Gastrocnemius medialis (tissue), 4 donors: ENCODE data around the gene SPDYC. TPM values are rescaled to one million over a fixed set of nuclear protein-coding genes. Genes with fewer than 3 reads are reported as not detected.
A peak's percentile ranks its signal among the peaks of the same experiment; 100 is the strongest.

Source experiments
- ATAC-seq, 2 donors: fragments of 150-250 bp; one replicate each; pipeline ENCODE4 v1.9.1; 2016
- DNase-seq, 2 donors: peaks; one replicate each; pipeline ENCODE4 v3.0.0-alpha.2; 2019
- H3K27ac ChIP-seq, 4 donors: fragments of 200-600 bp; sonication (generic); 1 replicate in 1 of 4; 2 replicates in 3 of 4; pipeline ENCODE4 v1.5.1; 2016 to 2018; ENCODE audit warnings: mild to moderate bottlenecking in 2 of 4, moderate library complexity in 1 of 4
- H3K27me3 ChIP-seq, 3 donors: fragments of 200-600 bp; sonication (generic) in 2 of 3; 1 replicate in 1 of 3; 2 replicates in 2 of 3; pipeline versions ENCODE4 v1.5.1 to v1.6.0; 2016 to 2019; ENCODE audit warnings: mild to moderate bottlenecking in 1 of 3, moderate library complexity in 1 of 3
- H3K36me3 ChIP-seq, 2 donors: fragments of 200-600 bp; sonication (generic) in 1 of 2; one replicate each; pipeline ENCODE4 v1.5.1; 2017 to 2018
- H3K4me1 ChIP-seq, 2 donors: fragments of 200-600 bp; sonication (generic) in 1 of 2; one replicate each; pipeline ENCODE4 v1.5.1; 2016 to 2017; ENCODE audit warnings: mild to moderate bottlenecking in 2 of 2
- H3K4me3 ChIP-seq, 4 donors: fragments of 200-600 bp; sonication (generic) in 3 of 4; 1 replicate in 1 of 4; 2 replicates in 3 of 4; pipeline ENCODE4 v1.5.1; 2016 to 2019; ENCODE audit warnings: mild to moderate bottlenecking in 2 of 4
- H3K9me3 ChIP-seq, 3 donors: fragments of 200-600 bp; sonication (generic) in 2 of 3; 1 replicate in 1 of 3; 2 replicates in 2 of 3; pipeline ENCODE4 v1.5.1; 2016 to 2019
- POLR2A ChIP-seq, 2 donors: fragments of 450-650 bp; IDR thresholded peaks; one replicate each; pipeline ENCODE4 v1.6.1; 2017; ENCODE audit warnings: antibody characterized with exemption in 2 of 2, mild to moderate bottlenecking in 2 of 2, moderate library complexity in 2 of 2
- in situ Hi-C, 4 donors: fragments of 200-750 bp; cut with MboI; loops; one replicate each; pipeline versions ENCODE4 v1.15.0 to v1.8.0; 2017; ENCODE audit warnings: low sequenced_read_pairs in 4 of 4
- intact Hi-C: fragments of 100-400 bp; cut with DNase I; formaldehyde crosslinking; loops from one replicate; pipeline ENCODE4 v1.15.1; 2023; ENCODE audit warnings: low total_unique reads
- total RNA-seq, 4 donors: library from RNA; depleted of rRNA; stranded (reverse); fragments of >200 nt; gene quantifications; one replicate each; pipeline versions ENCODE4 v1.1.0 to v1.2.3, GENCODE V29; 2016
- TF ChIP-seq, protein P1 (sequence below), 5 experiments: fragments of 450-650 bp in 3 of 5; fragments of 200-600 bp in 2 of 5; sonication (generic) in 2 of 5; IDR thresholded peaks in 4 of 5; conservative IDR thresholded peaks in 1 of 5; 1 replicate in 4 of 5; 2 replicates in 1 of 5; pipeline ENCODE4 v1.5.1; 2016 to 2019; ENCODE audit warnings: antibody characterized with exemption in 5 of 5, mild to moderate bottlenecking in 3 of 5, moderate library complexity in 3 of 5

SPDYC gene
- total RNA-seq, 4 donors from 2014 or later = not detected

DNA sequence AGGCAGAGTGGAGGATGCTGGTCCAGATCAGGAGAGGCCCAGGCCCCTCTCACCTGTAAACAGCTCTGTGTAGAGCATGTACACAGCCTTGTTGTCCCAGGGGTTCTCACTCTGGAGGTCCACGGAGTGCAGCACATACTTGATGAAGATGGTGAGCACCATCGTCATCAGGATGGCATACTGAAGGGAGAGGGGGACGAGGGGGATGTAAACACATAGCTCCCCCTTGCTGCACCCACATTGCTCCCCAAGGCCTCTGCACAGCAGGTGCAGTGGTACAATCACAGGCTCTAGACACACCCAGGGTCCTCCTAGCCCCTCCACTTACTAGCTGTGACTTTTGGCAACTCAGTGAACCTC is 38.6 kb upstream of the SPDYC start:
- in situ Hi-C loops = no loop called here
- Histone ChIP-seq H3K9me3 (no peaks in the 10 kb centered on the region), H3K27ac (no peak overlapping the region), H3K4me3 (no peak overlapping the region), H3K27me3 (no peaks in the 10 kb centered on the region), H3K4me1 (peaks cover 27 to 29% of the 10 kb centered on the region in 2 donors), H3K36me3 (peaks cover 0 to 65% of the 10 kb centered on the region in 2 donors)
- TF ChIP-seq, protein P1, sequence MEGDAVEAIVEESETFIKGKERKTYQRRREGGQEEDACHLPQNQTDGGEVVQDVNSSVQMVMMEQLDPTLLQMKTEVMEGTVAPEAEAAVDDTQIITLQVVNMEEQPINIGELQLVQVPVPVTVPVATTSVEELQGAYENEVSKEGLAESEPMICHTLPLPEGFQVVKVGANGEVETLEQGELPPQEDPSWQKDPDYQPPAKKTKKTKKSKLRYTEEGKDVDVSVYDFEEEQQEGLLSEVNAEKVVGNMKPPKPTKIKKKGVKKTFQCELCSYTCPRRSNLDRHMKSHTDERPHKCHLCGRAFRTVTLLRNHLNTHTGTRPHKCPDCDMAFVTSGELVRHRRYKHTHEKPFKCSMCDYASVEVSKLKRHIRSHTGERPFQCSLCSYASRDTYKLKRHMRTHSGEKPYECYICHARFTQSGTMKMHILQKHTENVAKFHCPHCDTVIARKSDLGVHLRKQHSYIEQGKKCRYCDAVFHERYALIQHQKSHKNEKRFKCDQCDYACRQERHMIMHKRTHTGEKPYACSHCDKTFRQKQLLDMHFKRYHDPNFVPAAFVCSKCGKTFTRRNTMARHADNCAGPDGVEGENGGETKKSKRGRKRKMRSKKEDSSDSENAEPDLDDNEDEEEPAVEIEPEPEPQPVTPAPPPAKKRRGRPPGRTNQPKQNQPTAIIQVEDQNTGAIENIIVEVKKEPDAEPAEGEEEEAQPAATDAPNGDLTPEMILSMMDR (IDR thresholded peaks at IDR 0.05 in 4 of 5, conservative IDR thresholded peaks at IDR 0.05 in 1 of 5) = no peak
- no peak for TF ChIP-seq POLR2A (IDR thresholded peaks at IDR 0.05)
- intact Hi-C loops = no loop called here
- ATAC-seq (no peak), DNase-seq (no peak)

DNA sequence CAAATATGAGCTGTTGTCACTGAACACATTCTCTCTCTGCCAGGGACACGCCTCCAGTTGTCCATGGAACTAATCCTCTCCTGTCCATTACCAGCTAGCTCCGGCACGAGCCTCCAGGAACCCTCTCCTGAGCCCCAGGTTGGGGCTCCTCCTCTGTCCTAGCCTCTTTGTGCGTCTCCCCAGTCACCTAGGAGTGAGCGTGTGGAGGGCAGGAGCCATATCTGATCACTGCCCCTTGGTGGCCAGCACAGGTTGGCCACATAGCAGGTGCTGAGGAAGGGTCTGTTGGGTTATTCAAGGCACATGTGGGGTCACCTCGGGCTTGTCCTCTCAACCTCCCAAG is 38.2 kb upstream of the SPDYC start:
- Histone ChIP-seq H3K9me3 (no peaks in the 10 kb centered on the region), H3K27me3 (no peaks in the 10 kb centered on the region), H3K4me1 (peaks cover 27 to 29% of the 10 kb centered on the region in 2 donors), H3K27ac (peak overlapping the region in 1 of 4 donors; percentile 31), H3K36me3 (peaks cover 0 to 60% of the 10 kb centered on the region in 2 donors), H3K4me3 (no peak overlapping the region)
- TF ChIP-seq, protein P1 (IDR thresholded peaks at IDR 0.05 in 4 of 5, conservative IDR thresholded peaks at IDR 0.05 in 1 of 5) = no peak
- no peak for TF ChIP-seq POLR2A (IDR thresholded peaks at IDR 0.05)
- ATAC-seq (no peak), DNase-seq (no peak)
- in situ Hi-C loops (no loop called here), intact Hi-C loops (loop anchor here (2.0 kb wide), 1 partner anchor 725 kb away; no protein-coding TSS in a partner anchor)

DNA sequence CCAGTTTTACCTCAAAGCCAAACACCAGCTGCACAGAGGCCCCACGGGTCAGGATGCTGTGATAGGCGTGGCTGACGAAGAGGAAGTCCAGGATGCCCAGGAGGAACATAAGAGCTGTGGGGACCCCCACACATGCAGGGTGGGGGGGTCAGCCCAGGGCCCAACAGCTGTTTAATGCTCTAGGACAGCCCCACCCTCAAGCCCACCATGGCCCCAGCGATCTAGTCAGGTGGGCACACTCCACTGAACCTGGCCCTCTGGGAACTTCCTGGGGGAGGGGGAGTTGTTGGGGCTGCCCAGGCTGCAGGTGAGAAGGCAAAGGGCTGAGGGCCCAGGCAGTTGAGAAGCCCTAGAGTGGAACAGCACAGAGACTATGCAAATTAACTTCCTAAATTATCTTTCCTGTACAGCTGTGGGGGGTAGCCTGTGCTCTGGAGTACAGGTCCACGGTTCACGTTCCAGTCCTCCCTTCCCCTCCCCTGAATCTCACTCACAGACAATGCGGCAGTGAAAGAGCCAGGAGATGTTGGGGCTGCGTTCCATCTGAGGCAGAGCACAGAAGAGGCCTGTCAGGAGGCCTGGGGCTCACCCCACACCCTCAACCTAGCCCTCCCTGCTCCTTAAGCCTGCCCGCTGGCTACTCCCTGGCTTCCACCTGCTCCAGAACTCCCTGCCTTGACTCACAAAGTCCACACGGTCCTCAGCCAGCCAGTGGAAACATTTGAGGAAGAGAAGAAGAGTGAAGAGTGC is 37.6 kb upstream of the SPDYC start:
- H3K36me3 ChIP-seq = peaks cover 0 to 55% of the 10 kb centered on the region in 2 donors
- intact Hi-C loops (loop anchor here (2.0 kb wide), 1 partner anchor 724 kb away; no protein-coding TSS in a partner anchor), in situ Hi-C loops (no loop called here)
- H3K4me1 ChIP-seq = peaks cover 27 to 29% of the 10 kb centered on the region in 2 donors
- ATAC-seq (no peak), DNase-seq (no peak)
- no peaks in the 10 kb centered on the region for H3K9me3 ChIP-seq
- H3K4me3 ChIP-seq = no peak overlapping the region
- TF ChIP-seq POLR2A (IDR thresholded peaks at IDR 0.05) = no peak
- TF ChIP-seq, protein P1 (IDR thresholded peaks at IDR 0.05 in 4 of 5, conservative IDR thresholded peaks at IDR 0.05 in 1 of 5) = no peak
- peak overlapping the region in 2 of 4 donors; percentile 13 to 99 for H3K27ac ChIP-seq
- H3K27me3 ChIP-seq = no peaks in the 10 kb centered on the region

DNA sequence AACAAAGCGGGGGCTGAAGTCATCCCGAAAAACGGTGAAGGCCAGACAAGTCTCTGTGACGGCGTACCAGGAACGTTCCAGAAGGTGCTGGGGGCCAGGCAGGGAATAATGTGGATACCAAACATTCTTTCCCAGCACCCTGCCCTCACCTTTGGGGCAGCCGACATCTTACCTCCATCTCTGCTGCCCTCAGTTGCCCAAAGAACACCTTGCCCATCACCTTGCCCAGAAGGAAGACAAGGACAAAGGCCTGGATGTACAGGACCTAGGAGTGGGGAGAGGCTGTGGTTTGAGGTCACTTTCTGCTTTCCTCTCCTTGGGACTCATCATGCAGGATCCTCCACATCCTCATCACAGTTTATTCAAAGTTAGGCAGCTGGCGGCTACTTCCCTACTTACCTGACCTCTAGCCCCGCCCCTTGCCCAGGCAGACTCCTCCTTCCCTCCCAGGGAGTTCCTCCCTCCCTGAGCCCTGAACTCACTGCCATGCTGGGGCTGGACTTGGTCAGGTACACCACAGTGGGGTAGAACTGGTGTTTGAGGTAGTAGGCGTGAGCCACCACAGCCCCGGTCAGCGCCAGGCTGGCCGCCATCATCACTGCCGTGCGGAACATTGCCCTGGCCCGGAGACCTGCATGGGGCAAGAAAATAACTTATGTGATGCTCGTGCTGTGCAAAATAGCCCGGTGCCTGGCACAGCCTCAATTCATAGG is 36.9 kb upstream of the SPDYC start:
- H3K27me3 ChIP-seq = no peaks in the 10 kb centered on the region

More for the DNA sequence above, 36.9 kb upstream of the SPDYC start:
- ATAC-seq (no peak), DNase-seq (no peak)
- peak overlapping the region; percentile 87 to 99 (median 98) for H3K27ac ChIP-seq
- peaks cover 0 to 48% of the 10 kb centered on the region in 2 donors for H3K36me3 ChIP-seq
- in situ Hi-C loops (no loop called here), intact Hi-C loops (loop anchor here (2.0 kb wide), 1 partner anchor 724 kb away; no protein-coding TSS in a partner anchor)
- TF ChIP-seq, protein P1 (IDR thresholded peaks at IDR 0.05 in 4 of 5, conservative IDR thresholded peaks at IDR 0.05 in 1 of 5) = no peak
- no peak for TF ChIP-seq POLR2A (IDR thresholded peaks at IDR 0.05)
- no peaks in the 10 kb centered on the region for H3K9me3 ChIP-seq
- H3K4me1 ChIP-seq = peaks cover 27 to 29% of the 10 kb centered on the region in 2 donors
- peak overlapping the region; percentile 84 to 99 (median 92) for H3K4me3 ChIP-seq
